ENCODE data around the gene PARVG.

Gene PARVG

GRCh38 chr22:44144046-44144569 is 36.6 kb upstream of the PARVG start:
- H3K9ac ChIP-seq (ENCODE audit: low read length): no peak overlapping the region
- no peak for TF ChIP-seq EZH2phosphoT487 (IDR thresholded peaks at IDR 0.05; ENCODE audit: low read length)
- no peak for TF ChIP-seq EZH2 (optimal IDR thresholded peaks at IDR 0.05; ENCODE audit: low read depth, low read length)
- no peak for TF ChIP-seq CTCF (IDR thresholded peaks at IDR 0.05; ENCODE audit: low read length)
- no peaks in the 10 kb centered on the region for H4K20me1 ChIP-seq (ENCODE audit: insufficient read depth, low read length)
- H3K27me3 ChIP-seq (replicated peaks; ENCODE audit: insufficient read depth, low read length): no peaks in the 10 kb centered on the region
- no peak overlapping the region for H3K4me3 ChIP-seq (ENCODE audit: low read length)
- no peaks in the 10 kb centered on the region for H3F3A ChIP-seq (ENCODE audit: insufficient read depth, low read length)
- no peaks in the 10 kb centered on the region for H3K9me3 ChIP-seq (replicated peaks; ENCODE audit: insufficient read depth, low read length)
- no peak for DNase-seq
- H3K79me2 ChIP-seq (ENCODE audit: low read length): no peaks in the 10 kb centered on the region
- no peaks in the 10 kb centered on the region for H3K9me2 ChIP-seq (replicated peaks; ENCODE audit: insufficient read depth, low read length)
- no peak overlapping the region for H3K27ac ChIP-seq (ENCODE audit: low read length)
- no peak overlapping the region for H3K4me2 ChIP-seq (ENCODE audit: low read depth, low read length)
- no peaks in the 10 kb centered on the region for H3K36me3 ChIP-seq (replicated peaks; ENCODE audit: insufficient read depth, low read length)
- no peaks in the 10 kb centered on the region for H3K4me1 ChIP-seq (ENCODE audit: low read length)
- no peak overlapping the region for H2AFZ ChIP-seq (ENCODE audit: low read length)

- Histone ChIP-seq H3K36me3 (replicated peaks; ENCODE audit: insufficient read depth, low read length) (no peaks in the 10 kb centered on the region), H3K27me3 (replicated peaks; ENCODE audit: insufficient read depth, low read length) (no peaks in the 10 kb centered on the region), H3K9ac (ENCODE audit: low read length) (no peak overlapping the region), H3K27ac (ENCODE audit: low read length) (no peak overlapping the region), H3K4me2 (ENCODE audit: low read depth, low read length) (no peak overlapping the region), H3K79me2 (ENCODE audit: low read length) (no peaks in the 10 kb centered on the region), H3K9me3 (replicated peaks; ENCODE audit: insufficient read depth, low read length) (no peaks in the 10 kb centered on the region), H3K9me2 (replicated peaks; ENCODE audit: insufficient read depth, low read length) (no peaks in the 10 kb centered on the region), H2AFZ (ENCODE audit: low read length) (no peak overlapping the region), H4K20me1 (ENCODE audit: insufficient read depth, low read length) (no peaks in the 10 kb centered on the region), H3K4me3 (ENCODE audit: low read length) (no peak overlapping the region), H3K4me1 (ENCODE audit: low read length) (no peaks in the 10 kb centered on the region), H3F3A (ENCODE audit: insufficient read depth, low read length) (no peaks in the 10 kb centered on the region)
- TF ChIP-seq EZH2phosphoT487 (IDR thresholded peaks at IDR 0.05; ENCODE audit: low read length) (no peak), CTCF (IDR thresholded peaks at IDR 0.05; ENCODE audit: low read length) (no peak), EZH2 (optimal IDR thresholded peaks at IDR 0.05; ENCODE audit: low read depth, low read length) (no peak)
- DNase-seq: no peak
Observed at GRCh38 chr22:44145544-44145943, 35.2 kb upstream of the PARVG start.

- H3K9ac ChIP-seq (ENCODE audit: low read length): no peak overlapping the region
- no peaks in the 10 kb centered on the region for H4K20me1 ChIP-seq (ENCODE audit: insufficient read depth, low read length)
- H2AFZ ChIP-seq (ENCODE audit: low read length): no peak overlapping the region
- TF ChIP-seq EZH2phosphoT487 (IDR thresholded peaks at IDR 0.05; ENCODE audit: low read length) (no peak), CTCF (IDR thresholded peaks at IDR 0.05; ENCODE audit: low read length) (no peak), EZH2 (optimal IDR thresholded peaks at IDR 0.05; ENCODE audit: low read depth, low read length) (no peak)
- H3K36me3 ChIP-seq (replicated peaks; ENCODE audit: insufficient read depth, low read length): no peaks in the 10 kb centered on the region
- no peaks in the 10 kb centered on the region for H3K27me3 ChIP-seq (replicated peaks; ENCODE audit: insufficient read depth, low read length)
- H3K27ac ChIP-seq (ENCODE audit: low read length): no peak overlapping the region
- H3K4me2 ChIP-seq (ENCODE audit: low read depth, low read length): no peak overlapping the region
- no peaks in the 10 kb centered on the region for H3K9me3 ChIP-seq (replicated peaks; ENCODE audit: insufficient read depth, low read length)
- H3K4me3 ChIP-seq (ENCODE audit: low read length): no peak overlapping the region
- no peaks in the 10 kb centered on the region for H3K4me1 ChIP-seq (ENCODE audit: low read length)
- H3F3A ChIP-seq (ENCODE audit: insufficient read depth, low read length): no peaks in the 10 kb centered on the region
- H3K9me2 ChIP-seq (replicated peaks; ENCODE audit: insufficient read depth, low read length): no peaks in the 10 kb centered on the region
- no peaks in the 10 kb centered on the region for H3K79me2 ChIP-seq (ENCODE audit: low read length)
- no peak for DNase-seq
Observed at GRCh38 chr22:44146088-44146861, 34.5 kb upstream of the PARVG start.
